GM23338 (cell line): ENCODE results near the gene APC2. TPM values are rescaled to one million over a fixed set of nuclear protein-coding genes. Genes with fewer than 3 reads are reported as not detected.

Source experiments
- ATAC-seq: fragments of 200-7000 bp; cut with Tn5 transposase; 3 replicates; pipeline ENCODE4 v1.9.1; 2020
- DNase-seq: peaks from one replicate; pipeline ENCODE4 v3.0.0-alpha.2; 2015; ENCODE audit warnings: low spot score
- H2AFZ ChIP-seq: fragments of 200-600 bp; sonication (generic); 2 replicates; pipeline ENCODE4 v1.8.0; 2016; ENCODE audit warnings: antibody characterized with exemption, mild to moderate bottlenecking, moderate library complexity
- H3F3A ChIP-seq: fragments of 200-600 bp; sonication (generic); replicated peaks from 2 replicates; pipeline ENCODE4 v1.8.0; 2017; ENCODE audit warnings: antibody characterized with exemption, mixed run types, low read depth
- H3K27ac ChIP-seq: fragments of 200-600 bp; sonication (generic); 2 replicates; pipeline ENCODE4 v1.6.1; 2016; ENCODE audit warnings: low read depth
- H3K27me3 ChIP-seq: fragments of 200-600 bp; sonication (generic); 2 replicates; pipeline ENCODE4 v1.8.0; 2016; ENCODE audit warnings: mild to moderate bottlenecking, mixed run types, moderate library complexity; ENCODE audit not compliant: insufficient read depth
- H3K36me3 ChIP-seq: fragments of 200-600 bp; sonication (generic); 2 replicates; pipeline ENCODE4 v1.8.0; 2016; ENCODE audit warnings: mild to moderate bottlenecking; ENCODE audit not compliant: insufficient read depth
- H3K4me1 ChIP-seq: fragments of 200-600 bp; sonication (generic); 2 replicates; pipeline ENCODE4 v1.8.0; 2016; ENCODE audit warnings: mild to moderate bottlenecking, moderate library complexity; ENCODE audit not compliant: insufficient read depth
- H3K4me2 ChIP-seq: fragments of 200-600 bp; sonication (generic); 2 replicates; pipeline ENCODE4 v1.7.1; 2017; ENCODE audit warnings: mixed run types
- H3K4me3 ChIP-seq: fragments of 200-600 bp; sonication (generic); 2 replicates; pipeline ENCODE4 v1.6.1; 2016; ENCODE audit warnings: mixed run types
- H3K79me2 ChIP-seq: fragments of 200-600 bp; sonication (generic); replicated peaks from 2 replicates; pipeline ENCODE4 v1.8.0; 2017; ENCODE audit warnings: mild to moderate bottlenecking; ENCODE audit not compliant: insufficient read depth
- H3K9me2 ChIP-seq: fragments of 200-600 bp; sonication (generic); 2 replicates; pipeline ENCODE4 v1.8.0; 2017; ENCODE audit not compliant: insufficient read depth
- H4K20me1 ChIP-seq: fragments of 200-600 bp; sonication (generic); replicated peaks from 2 replicates; pipeline ENCODE4 v1.8.0; 2017; ENCODE audit warnings: mild to moderate bottlenecking; ENCODE audit not compliant: insufficient read depth
- H3K27ac Mint-ChIP-seq: 2 replicates; pipeline ENCODE4 v1.8.0; 2020; ENCODE audit warnings: inconsistent platforms, mild to moderate bottlenecking, moderate library complexity, mixed read lengths
- H3K27me3 Mint-ChIP-seq: 3 replicates; pipeline ENCODE4 v1.8.0; 2022; ENCODE audit warnings: low read depth, mild to moderate bottlenecking, moderate library complexity, mixed read lengths, inconsistent platforms; ENCODE audit not compliant: insufficient read depth, poor library complexity
- H3K36me3 Mint-ChIP-seq: 3 replicates; pipeline ENCODE4 v1.8.0; 2021; ENCODE audit warnings: low read depth, mild to moderate bottlenecking, inconsistent platforms, moderate library complexity, mixed read lengths
- H3K4me1 Mint-ChIP-seq: 3 replicates; pipeline ENCODE4 v1.8.0; 2020; ENCODE audit warnings: mild to moderate bottlenecking, inconsistent platforms, mixed read lengths
- H3K4me3 Mint-ChIP-seq: 3 replicates; pipeline ENCODE4 v1.8.0; 2021; ENCODE audit warnings: moderate library complexity, mild to moderate bottlenecking, inconsistent platforms, mixed read lengths
- H3K9me3 Mint-ChIP-seq: 3 replicates; pipeline ENCODE4 v1.8.0; 2020; ENCODE audit warnings: moderate library complexity, mild to moderate bottlenecking, inconsistent platforms, mixed read lengths
- CREB1 ChIP-seq: fragments of 250-450 bp; sonication (Bioruptor Pico); IDR thresholded peaks from 2 replicates; pipeline ENCODE4 v1.5.0; 2020; ENCODE audit warnings: low read depth, mild to moderate bottlenecking, moderate library complexity
- EZH2 ChIP-seq: fragments of 200-600 bp; sonication (generic); IDR thresholded peaks from one replicate; pipeline ENCODE4 v1.8.0; 2017; ENCODE audit warnings: antibody characterized with exemption, mild to moderate bottlenecking, low read depth; ENCODE audit not compliant: unreplicated experiment
- EZH2phosphoT487 ChIP-seq: fragments of 200-600 bp; sonication (generic); IDR thresholded peaks from one replicate; pipeline ENCODE4 v1.8.1; 2018; ENCODE audit warnings: antibody characterized with exemption; ENCODE audit not compliant: unreplicated experiment
- JUNB ChIP-seq: IDR thresholded peaks from one replicate; pipeline ENCODE4 v1.6.1; 2016; ENCODE audit warnings: antibody characterized with exemption; ENCODE audit not compliant: unreplicated experiment
- NANOG ChIP-seq: IDR thresholded peaks from 2 replicates; pipeline ENCODE4 v1.6.1; 2016; ENCODE audit warnings: antibody characterized with exemption, borderline replicate concordance
- POLR2AphosphoS5 ChIP-seq: IDR thresholded peaks from 2 replicates; pipeline ENCODE4 v1.6.1; 2016; ENCODE audit warnings: antibody characterized with exemption, low read depth
- STAT1 ChIP-seq: IDR thresholded peaks from one replicate; pipeline ENCODE4 v1.6.1; 2016; ENCODE audit warnings: antibody characterized with exemption; ENCODE audit not compliant: unreplicated experiment
- ZNF114 ChIP-seq: fragments of 250-450 bp; sonication (Bioruptor Pico); IDR thresholded peaks from 2 replicates; pipeline ENCODE4 v1.5.0; 2020; ENCODE audit warnings: mild to moderate bottlenecking, moderate library complexity
- ZNF331 ChIP-seq: fragments of 250-450 bp; sonication (Bioruptor Pico); IDR thresholded peaks from 2 replicates; pipeline ENCODE4 v1.5.0; 2020; ENCODE audit warnings: low read depth, mild to moderate bottlenecking, moderate library complexity
- polyA plus RNA-seq: library from polyadenylated mRNA; unstranded; fragments of >200 nt; fragmentation: Nextera tagmentation; extraction: Ambion mirVana; gene quantifications from 2 replicates; pipeline ENCODE4 v1.2.1, GENCODE V29; 2016
- total RNA-seq: library from RNA; depleted of rRNA; stranded (reverse); fragments of >200 nt; shearing (Covaris generic); gene quantifications from 2 replicates; pipeline ENCODE4 v1.2.3, GENCODE V29; 2014
- TF ChIP-seq, protein P1 (sequence below): fragments of 250-450 bp; sonication (Bioruptor Pico); IDR thresholded peaks from 2 replicates; pipeline ENCODE4 v1.5.0; 2020; ENCODE audit warnings: mild to moderate bottlenecking, moderate library complexity
- TF ChIP-seq, protein P2 (sequence below): IDR thresholded peaks from one replicate; pipeline ENCODE4 v1.6.1; 2018; ENCODE audit warnings: antibody characterized with exemption; ENCODE audit not compliant: unreplicated experiment
- TF ChIP-seq, protein P3 (sequence below): IDR thresholded peaks from 2 replicates; pipeline ENCODE4 v1.6.1; 2016; ENCODE audit warnings: antibody characterized with exemption
- TF ChIP-seq, protein P4 (sequence below), 2 experiments: fragments of 200-600 bp in 1 of 2; sonication (generic) in 1 of 2; conservative IDR thresholded peaks; 2 replicates each; pipeline versions ENCODE4 v1.5.1 to v1.6.1; 2016 to 2017; ENCODE audit warnings: antibody characterized with exemption in 2 of 2, low read depth in 2 of 2, mild to moderate bottlenecking in 2 of 2, moderate library complexity in 1 of 2

APC2 gene
- total and polyA plus RNA-seq, 2 experiments from 2014 or later: 1.4 to 18.3 TPM

DNA sequence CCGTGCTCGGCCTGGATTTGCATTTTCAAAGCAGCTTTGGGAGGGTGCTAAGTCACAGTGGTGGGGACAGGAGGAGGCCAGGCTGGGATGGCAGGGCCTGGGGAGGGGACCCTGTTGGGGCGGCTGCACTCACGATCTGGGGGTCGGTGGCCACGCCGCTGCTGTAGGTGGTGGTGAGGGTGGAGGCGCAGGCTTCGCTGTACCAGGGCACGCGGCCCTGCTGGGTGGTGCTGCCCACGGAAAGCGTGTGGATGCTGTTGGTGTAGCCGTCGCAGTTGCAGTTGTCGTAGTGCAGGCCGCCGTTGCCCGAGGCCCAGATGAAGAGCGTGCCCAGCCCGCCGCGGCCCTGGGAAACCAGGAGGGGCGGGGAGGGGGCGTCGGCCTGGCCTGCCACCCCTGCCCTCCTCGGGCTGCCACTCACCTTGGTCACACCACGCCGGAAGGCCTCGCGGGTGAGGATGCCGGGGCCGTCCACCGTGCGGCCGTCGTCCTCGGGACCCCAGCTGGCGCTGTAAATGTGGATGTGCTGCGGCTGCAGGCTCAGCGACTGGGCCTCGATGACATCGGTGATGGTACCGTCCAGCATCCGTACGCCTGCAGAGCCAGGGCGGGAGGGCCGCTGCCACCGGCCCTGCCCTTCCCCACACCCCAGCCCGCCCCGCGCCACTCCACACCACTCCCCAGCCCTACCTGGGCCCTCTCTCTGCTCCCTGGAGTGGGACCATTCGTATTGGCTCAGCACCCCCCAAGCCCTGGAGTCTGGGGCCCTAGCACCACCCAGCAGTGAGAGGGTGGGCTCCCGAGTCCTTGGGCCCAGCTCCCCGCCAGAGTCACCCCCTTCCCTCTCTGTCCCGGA, 37.0 kb downstream of the APC2 start:
- Histone ChIP-seq H2AFZ (no peak overlapping the region), H4K20me1 (no peaks in the 10 kb centered on the region), H3K27me3 (peaks cover 7% of the 10 kb centered on the region), H3F3A (no peaks in the 10 kb centered on the region), H3K36me3 (no peaks in the 10 kb centered on the region), H3K79me2 (no peaks in the 10 kb centered on the region), H3K4me3 (no peak overlapping the region), H3K9me2 (no peaks in the 10 kb centered on the region), H3K4me2 (no peak overlapping the region), H3K4me1 (0 out of 2 replicates have a peak, but pooled peaks cover 4% of the 10 kb centered on the region), H3K27ac (no peak overlapping the region)
- ATAC-seq (no peak), DNase-seq (no peak)
- no peak overlapping the region for H3K27ac Mint-ChIP-seq
- peaks cover 6% of the 10 kb centered on the region for H3K4me1 Mint-ChIP-seq
- H3K4me3 Mint-ChIP-seq: no peak overlapping the region
- H3K9me3 Mint-ChIP-seq: no peaks in the 10 kb centered on the region
- H3K27me3 Mint-ChIP-seq: peaks cover 13% of the 10 kb centered on the region
- no peaks in the 10 kb centered on the region for H3K36me3 Mint-ChIP-seq
- TF ChIP-seq, protein P1, sequence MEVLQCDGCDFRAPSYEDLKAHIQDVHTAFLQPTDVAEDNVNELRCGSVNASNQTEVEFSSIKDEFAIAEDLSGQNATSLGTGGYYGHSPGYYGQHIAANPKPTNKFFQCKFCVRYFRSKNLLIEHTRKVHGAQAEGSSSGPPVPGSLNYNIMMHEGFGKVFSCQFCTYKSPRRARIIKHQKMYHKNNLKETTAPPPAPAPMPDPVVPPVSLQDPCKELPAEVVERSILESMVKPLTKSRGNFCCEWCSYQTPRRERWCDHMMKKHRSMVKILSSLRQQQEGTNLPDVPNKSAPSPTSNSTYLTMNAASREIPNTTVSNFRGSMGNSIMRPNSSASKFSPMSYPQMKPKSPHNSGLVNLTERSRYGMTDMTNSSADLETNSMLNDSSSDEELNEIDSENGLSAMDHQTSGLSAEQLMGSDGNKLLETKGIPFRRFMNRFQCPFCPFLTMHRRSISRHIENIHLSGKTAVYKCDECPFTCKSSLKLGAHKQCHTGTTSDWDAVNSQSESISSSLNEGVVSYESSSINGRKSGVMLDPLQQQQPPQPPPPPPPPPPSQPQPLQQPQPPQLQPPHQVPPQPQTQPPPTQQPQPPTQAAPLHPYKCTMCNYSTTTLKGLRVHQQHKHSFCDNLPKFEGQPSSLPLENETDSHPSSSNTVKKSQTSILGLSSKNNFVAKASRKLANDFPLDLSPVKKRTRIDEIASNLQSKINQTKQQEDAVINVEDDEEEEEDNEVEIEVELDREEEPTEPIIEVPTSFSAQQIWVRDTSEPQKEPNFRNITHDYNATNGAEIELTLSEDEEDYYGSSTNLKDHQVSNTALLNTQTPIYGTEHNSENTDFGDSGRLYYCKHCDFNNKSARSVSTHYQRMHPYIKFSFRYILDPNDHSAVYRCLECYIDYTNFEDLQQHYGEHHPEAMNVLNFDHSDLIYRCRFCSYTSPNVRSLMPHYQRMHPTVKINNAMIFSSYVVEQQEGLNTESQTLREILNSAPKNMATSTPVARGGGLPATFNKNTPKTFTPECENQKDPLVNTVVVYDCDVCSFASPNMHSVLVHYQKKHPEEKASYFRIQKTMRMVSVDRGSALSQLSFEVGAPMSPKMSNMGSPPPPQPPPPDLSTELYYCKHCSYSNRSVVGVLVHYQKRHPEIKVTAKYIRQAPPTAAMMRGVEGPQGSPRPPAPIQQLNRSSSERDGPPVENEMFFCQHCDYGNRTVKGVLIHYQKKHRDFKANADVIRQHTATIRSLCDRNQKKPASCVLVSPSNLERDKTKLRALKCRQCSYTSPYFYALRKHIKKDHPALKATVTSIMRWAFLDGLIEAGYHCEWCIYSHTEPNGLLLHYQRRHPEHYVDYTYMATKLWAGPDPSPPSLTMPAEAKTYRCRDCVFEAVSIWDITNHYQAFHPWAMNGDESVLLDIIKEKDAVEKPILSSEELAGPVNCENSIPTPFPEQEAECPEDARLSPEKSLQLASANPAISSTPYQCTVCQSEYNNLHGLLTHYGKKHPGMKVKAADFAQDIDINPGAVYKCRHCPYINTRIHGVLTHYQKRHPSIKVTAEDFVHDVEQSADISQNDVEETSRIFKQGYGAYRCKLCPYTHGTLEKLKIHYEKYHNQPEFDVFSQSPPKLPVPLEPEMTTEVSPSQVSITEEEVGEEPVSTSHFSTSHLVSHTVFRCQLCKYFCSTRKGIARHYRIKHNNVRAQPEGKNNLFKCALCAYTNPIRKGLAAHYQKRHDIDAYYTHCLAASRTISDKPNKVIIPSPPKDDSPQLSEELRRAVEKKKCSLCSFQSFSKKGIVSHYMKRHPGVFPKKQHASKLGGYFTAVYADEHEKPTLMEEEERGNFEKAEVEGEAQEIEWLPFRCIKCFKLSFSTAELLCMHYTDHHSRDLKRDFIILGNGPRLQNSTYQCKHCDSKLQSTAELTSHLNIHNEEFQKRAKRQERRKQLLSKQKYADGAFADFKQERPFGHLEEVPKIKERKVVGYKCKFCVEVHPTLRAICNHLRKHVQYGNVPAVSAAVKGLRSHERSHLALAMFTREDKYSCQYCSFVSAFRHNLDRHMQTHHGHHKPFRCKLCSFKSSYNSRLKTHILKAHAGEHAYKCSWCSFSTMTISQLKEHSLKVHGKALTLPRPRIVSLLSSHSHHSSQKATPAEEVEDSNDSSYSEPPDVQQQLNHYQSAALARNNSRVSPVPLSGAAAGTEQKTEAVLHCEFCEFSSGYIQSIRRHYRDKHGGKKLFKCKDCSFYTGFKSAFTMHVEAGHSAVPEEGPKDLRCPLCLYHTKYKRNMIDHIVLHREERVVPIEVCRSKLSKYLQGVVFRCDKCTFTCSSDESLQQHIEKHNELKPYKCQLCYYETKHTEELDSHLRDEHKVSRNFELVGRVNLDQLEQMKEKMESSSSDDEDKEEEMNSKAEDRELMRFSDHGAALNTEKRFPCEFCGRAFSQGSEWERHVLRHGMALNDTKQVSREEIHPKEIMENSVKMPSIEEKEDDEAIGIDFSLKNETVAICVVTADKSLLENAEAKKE (CRISPR knock-in tag): no peak
- TF ChIP-seq EZH2phosphoT487 (no peak), JUNB (no peak), POLR2AphosphoS5 (no peak), STAT1 (no peak), EZH2 (no peak), NANOG (no peak), ZNF114 (no peak), CREB1 (no peak), ZNF331 (CRISPR knock-in tag) (no peak)
- TF ChIP-seq, protein P2, sequence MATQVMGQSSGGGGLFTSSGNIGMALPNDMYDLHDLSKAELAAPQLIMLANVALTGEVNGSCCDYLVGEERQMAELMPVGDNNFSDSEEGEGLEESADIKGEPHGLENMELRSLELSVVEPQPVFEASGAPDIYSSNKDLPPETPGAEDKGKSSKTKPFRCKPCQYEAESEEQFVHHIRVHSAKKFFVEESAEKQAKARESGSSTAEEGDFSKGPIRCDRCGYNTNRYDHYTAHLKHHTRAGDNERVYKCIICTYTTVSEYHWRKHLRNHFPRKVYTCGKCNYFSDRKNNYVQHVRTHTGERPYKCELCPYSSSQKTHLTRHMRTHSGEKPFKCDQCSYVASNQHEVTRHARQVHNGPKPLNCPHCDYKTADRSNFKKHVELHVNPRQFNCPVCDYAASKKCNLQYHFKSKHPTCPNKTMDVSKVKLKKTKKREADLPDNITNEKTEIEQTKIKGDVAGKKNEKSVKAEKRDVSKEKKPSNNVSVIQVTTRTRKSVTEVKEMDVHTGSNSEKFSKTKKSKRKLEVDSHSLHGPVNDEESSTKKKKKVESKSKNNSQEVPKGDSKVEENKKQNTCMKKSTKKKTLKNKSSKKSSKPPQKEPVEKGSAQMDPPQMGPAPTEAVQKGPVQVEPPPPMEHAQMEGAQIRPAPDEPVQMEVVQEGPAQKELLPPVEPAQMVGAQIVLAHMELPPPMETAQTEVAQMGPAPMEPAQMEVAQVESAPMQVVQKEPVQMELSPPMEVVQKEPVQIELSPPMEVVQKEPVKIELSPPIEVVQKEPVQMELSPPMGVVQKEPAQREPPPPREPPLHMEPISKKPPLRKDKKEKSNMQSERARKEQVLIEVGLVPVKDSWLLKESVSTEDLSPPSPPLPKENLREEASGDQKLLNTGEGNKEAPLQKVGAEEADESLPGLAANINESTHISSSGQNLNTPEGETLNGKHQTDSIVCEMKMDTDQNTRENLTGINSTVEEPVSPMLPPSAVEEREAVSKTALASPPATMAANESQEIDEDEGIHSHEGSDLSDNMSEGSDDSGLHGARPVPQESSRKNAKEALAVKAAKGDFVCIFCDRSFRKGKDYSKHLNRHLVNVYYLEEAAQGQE: no peak
- TF ChIP-seq, protein P3, sequence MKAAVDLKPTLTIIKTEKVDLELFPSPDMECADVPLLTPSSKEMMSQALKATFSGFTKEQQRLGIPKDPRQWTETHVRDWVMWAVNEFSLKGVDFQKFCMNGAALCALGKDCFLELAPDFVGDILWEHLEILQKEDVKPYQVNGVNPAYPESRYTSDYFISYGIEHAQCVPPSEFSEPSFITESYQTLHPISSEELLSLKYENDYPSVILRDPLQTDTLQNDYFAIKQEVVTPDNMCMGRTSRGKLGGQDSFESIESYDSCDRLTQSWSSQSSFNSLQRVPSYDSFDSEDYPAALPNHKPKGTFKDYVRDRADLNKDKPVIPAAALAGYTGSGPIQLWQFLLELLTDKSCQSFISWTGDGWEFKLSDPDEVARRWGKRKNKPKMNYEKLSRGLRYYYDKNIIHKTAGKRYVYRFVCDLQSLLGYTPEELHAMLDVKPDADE: no peak
- TF ChIP-seq, protein P4, sequence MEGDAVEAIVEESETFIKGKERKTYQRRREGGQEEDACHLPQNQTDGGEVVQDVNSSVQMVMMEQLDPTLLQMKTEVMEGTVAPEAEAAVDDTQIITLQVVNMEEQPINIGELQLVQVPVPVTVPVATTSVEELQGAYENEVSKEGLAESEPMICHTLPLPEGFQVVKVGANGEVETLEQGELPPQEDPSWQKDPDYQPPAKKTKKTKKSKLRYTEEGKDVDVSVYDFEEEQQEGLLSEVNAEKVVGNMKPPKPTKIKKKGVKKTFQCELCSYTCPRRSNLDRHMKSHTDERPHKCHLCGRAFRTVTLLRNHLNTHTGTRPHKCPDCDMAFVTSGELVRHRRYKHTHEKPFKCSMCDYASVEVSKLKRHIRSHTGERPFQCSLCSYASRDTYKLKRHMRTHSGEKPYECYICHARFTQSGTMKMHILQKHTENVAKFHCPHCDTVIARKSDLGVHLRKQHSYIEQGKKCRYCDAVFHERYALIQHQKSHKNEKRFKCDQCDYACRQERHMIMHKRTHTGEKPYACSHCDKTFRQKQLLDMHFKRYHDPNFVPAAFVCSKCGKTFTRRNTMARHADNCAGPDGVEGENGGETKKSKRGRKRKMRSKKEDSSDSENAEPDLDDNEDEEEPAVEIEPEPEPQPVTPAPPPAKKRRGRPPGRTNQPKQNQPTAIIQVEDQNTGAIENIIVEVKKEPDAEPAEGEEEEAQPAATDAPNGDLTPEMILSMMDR (conservative IDR thresholded peaks at IDR 0.05; ENCODE audit: low read depth in 2 of 2): no peak
